ENCODE measurements around the gene SPACA1.
"Not testable (repeated sequence)": the region's sequence is repeated elsewhere in the genome, so short reads cannot be mapped to it uniquely, and the experiment has no call there.

Gene SPACA1

GRCh38 chr6:88047510-88048150, at the start of gene SPACA1:
Gene SPACA1 (plus strand): TSS chr6:88047841. CDS start chr6:88047906, 65 bp downstream.
- DNase-seq, result no peak

- DNase-seq, result no peak
Observed at GRCh38 chr6:88000713-88001112, 46.9 kb upstream of the SPACA1 start.

- not testable (repeated sequence) for DNase-seq
Observed at GRCh38 chr6:88001279-88001678, 46.4 kb upstream of the SPACA1 start.

- DNase-seq, result no peak
Observed at GRCh38 chr6:88004707-88005106, 42.9 kb upstream of the SPACA1 start.

GRCh38 chr6:88006557-88006956, 41.1 kb upstream of the SPACA1 start:
- no peak for DNase-seq

- no peak for DNase-seq
Observed at GRCh38 chr6:88008411-88008810, 39.2 kb upstream of the SPACA1 start.

GRCh38 chr6:88008831-88009231, 38.8 kb upstream of the SPACA1 start:
- DNase-seq, result no peak

- no peak for DNase-seq
Observed at GRCh38 chr6:88013015-88013414, 34.6 kb upstream of the SPACA1 start.

- DNase-seq, result no peak
Observed at GRCh38 chr6:88013554-88013953, 34.1 kb upstream of the SPACA1 start.

- DNase-seq, result no peak
Observed at GRCh38 chr6:88020439-88020838, 27.2 kb upstream of the SPACA1 start.

- no peak for DNase-seq
Observed at GRCh38 chr6:88024696-88025095, 22.9 kb upstream of the SPACA1 start.

GRCh38 chr6:88031550-88031949, 16.1 kb upstream of the SPACA1 start:
- DNase-seq, result no peak

GRCh38 chr6:88044530-88044929, 3.1 kb upstream of the SPACA1 start:
- no peak for DNase-seq

- DNase-seq, result no peak
Observed at GRCh38 chr6:88045521-88046136, 2.0 kb upstream of the SPACA1 start.

GRCh38 chr6:88048578-88048977, 937 bp downstream of the SPACA1 start:
- DNase-seq, result no peak

GRCh38 chr6:88050140-88050818, 2.6 kb downstream of the SPACA1 start:
- DNase-seq, result no peak

GRCh38 chr6:88059191-88059590, 11.6 kb downstream of the SPACA1 start:
- no peak for DNase-seq

- no peak for DNase-seq
Observed at GRCh38 chr6:88062376-88062775, 14.7 kb downstream of the SPACA1 start.

GRCh38 chr6:88072462-88072861, 24.8 kb downstream of the SPACA1 start:
- DNase-seq, result no peak

- no peak for DNase-seq
Observed at GRCh38 chr6:88074791-88075190, 27.1 kb downstream of the SPACA1 start.

GRCh38 chr6:88077305-88077704, 29.7 kb downstream of the SPACA1 start:
- DNase-seq, result no peak

GRCh38 chr6:88086792-88087191, 39.2 kb downstream of the SPACA1 start:
- no peak for DNase-seq

GRCh38 chr6:88089708-88090107, 42.1 kb downstream of the SPACA1 start:
- DNase-seq, result no peak

- DNase-seq, result no peak
Observed at GRCh38 chr6:88105741-88106340, 58.2 kb downstream of the SPACA1 start.

All from activated naive CD4-positive, alpha-beta T cell treated with Interleukin-2 at 50 U/mL for 16 hours (primary cell).